Stimulated activated CD8-positive, alpha-beta memory T cell treated with anti-CD3 and anti-CD28 coated beads, Interleukin-4, amount 100 ng/mL, for 48 hours (primary cell): Measurements from ENCODE around the gene ARHGEF9.
"Not testable (repeated sequence)": the region's sequence is repeated elsewhere in the genome, so short reads cannot be mapped to it uniquely, and the experiment has no call there.

ENCODE experiments used
- DNase-seq: peaks from one replicate; pipeline ENCODE4 v3.0.0-alpha.2; 2020

The ARHGEF9 gene

GRCh38 chrX:63656871-63657580 lies 128.0 kb downstream of the ARHGEF9 start:
- no peak for DNase-seq

- no peak for DNase-seq
Observed at GRCh38 chrX:63652086-63652765, 132.8 kb downstream of the ARHGEF9 start.

GRCh38 chrX:63645748-63646147 lies 139.3 kb downstream of the ARHGEF9 start:
- not testable (repeated sequence) for DNase-seq

- no peak for DNase-seq
Observed at GRCh38 chrX:63635750-63636149, 149.3 kb downstream of the ARHGEF9 start.

GRCh38 chrX:63613531-63614028 lies 171.4 kb downstream of the ARHGEF9 start:
- DNase-seq, result no peak

- DNase-seq, result no peak
Observed at GRCh38 chrX:63585936-63586335, 199.1 kb downstream of the ARHGEF9 start.
